Hepatocyte (in vitro differentiated cells): ENCODE data around the gene ROR2. TPM values are rescaled to one million over a fixed set of nuclear protein-coding genes. Genes with fewer than 3 reads are reported as not detected.

ENCODE experiments used
- DNase-seq: peaks from one replicate; pipeline ENCODE4 v3.0.0-alpha.2; 2016; ENCODE audit warnings: low spot score
- H2AFZ ChIP-seq: fragments of 200-600 bp; sonication (generic); 2 replicates; pipeline ENCODE4 v1.6.0; 2016; ENCODE audit warnings: antibody characterized with exemption, mild to moderate bottlenecking
- H3K27ac ChIP-seq: fragments of 200-600 bp; sonication (generic); 2 replicates; pipeline ENCODE4 v1.5.1; 2016; ENCODE audit warnings: mild to moderate bottlenecking
- H3K27me3 ChIP-seq: fragments of 200-600 bp; sonication (generic); 2 replicates; pipeline ENCODE4 v1.6.1; 2016
- H3K36me3 ChIP-seq: fragments of 200-600 bp; sonication (generic); replicated peaks from 2 replicates; pipeline ENCODE4 v1.5.1; 2016; ENCODE audit warnings: low read depth; ENCODE audit not compliant: insufficient read depth
- H3K4me1 ChIP-seq: fragments of 200-600 bp; sonication (generic); 2 replicates; pipeline ENCODE4 v1.5.1; 2016; ENCODE audit warnings: mild to moderate bottlenecking, moderate library complexity; ENCODE audit not compliant: insufficient read depth
- H3K4me2 ChIP-seq: fragments of 200-600 bp; sonication (generic); 2 replicates; pipeline ENCODE4 v1.6.0; 2016
- H3K4me3 ChIP-seq: fragments of 200-600 bp; sonication (generic); 2 replicates; pipeline ENCODE4 v1.5.1; 2016; ENCODE audit warnings: mild to moderate bottlenecking
- H3K79me2 ChIP-seq: fragments of 200-600 bp; sonication (generic); 2 replicates; pipeline ENCODE4 v1.6.0; 2017; ENCODE audit warnings: mild to moderate bottlenecking
- H3K9me2 ChIP-seq: fragments of 200-600 bp; sonication (generic); replicated peaks from 2 replicates; pipeline ENCODE4 v1.6.0; 2017; ENCODE audit warnings: mild to moderate bottlenecking; ENCODE audit not compliant: insufficient read depth
- H3K9me3 ChIP-seq: fragments of 200-600 bp; sonication (generic); 2 replicates; pipeline ENCODE4 v1.5.1; 2016; ENCODE audit warnings: low read depth, mild to moderate bottlenecking
- H4K20me1 ChIP-seq: fragments of 200-600 bp; sonication (generic); 2 replicates; pipeline ENCODE4 v1.6.0; 2016; ENCODE audit warnings: mild to moderate bottlenecking; ENCODE audit not compliant: insufficient read depth, poor library complexity, severe bottlenecking
- CTCF ChIP-seq: fragments of 200-600 bp; sonication (generic); IDR thresholded peaks from 2 replicates; pipeline ENCODE4 v1.5.1; 2016; ENCODE audit warnings: antibody characterized with exemption, mild to moderate bottlenecking; ENCODE audit not compliant: poor library complexity
- EZH2 ChIP-seq: fragments of 200-600 bp; sonication (generic); IDR thresholded peaks from 2 replicates; pipeline ENCODE4 v1.6.1; 2016; ENCODE audit warnings: antibody characterized with exemption, mild to moderate bottlenecking, borderline replicate concordance
- EZH2phosphoT487 ChIP-seq: fragments of 200-600 bp; sonication (generic); IDR thresholded peaks from one replicate; pipeline ENCODE4 v1.6.1; 2018; ENCODE audit warnings: antibody characterized with exemption, mild to moderate bottlenecking, low read depth, moderate library complexity; ENCODE audit not compliant: unreplicated experiment, severe bottlenecking
- WGBS: methylation state at CpG from one replicate; pipeline ENCODE4 v1.1.6; 2016; ENCODE audit warnings: low lambda C conversion rate; ENCODE audit errors: missing lambda C conversion rate; 5-methylcytosine and 5-hydroxymethylcytosine counted together
- polyA plus RNA-seq: library from polyadenylated mRNA; unstranded; fragments of >200 nt; fragmentation: Nextera tagmentation; extraction: Ambion mirVana; gene quantifications from 2 replicates; pipeline ENCODE4 v1.2.1, GENCODE V29; 2016
- total RNA-seq: library from RNA; depleted of rRNA; stranded (reverse); fragments of >200 nt; gene quantifications from 2 replicates; pipeline ENCODE4 v1.2.3, GENCODE V29; 2014

Gene ROR2
- total and polyA plus RNA-seq, 2 experiments from 2014 or later = 25.6 to 29.5 TPM

DNA sequence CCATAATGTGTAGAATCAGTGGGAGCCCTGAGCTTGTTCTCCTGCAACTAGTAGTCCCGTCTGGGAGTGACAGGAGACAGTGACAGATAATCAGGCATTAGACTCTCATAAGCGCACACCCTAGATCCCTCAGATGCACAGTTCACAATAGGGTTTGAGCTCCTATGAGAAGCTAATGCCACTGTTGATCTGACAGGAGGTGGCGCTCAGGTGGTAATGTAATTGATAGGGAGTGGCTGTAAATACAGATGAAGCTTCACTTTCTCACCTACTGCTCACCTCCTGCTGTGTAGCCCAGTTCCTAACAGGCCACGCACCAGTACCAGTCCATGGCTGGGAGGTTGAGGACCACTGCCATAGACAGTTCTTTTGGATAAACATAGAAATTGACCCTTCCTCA is 188.7 kb downstream of the ROR2 start:
- H3K4me2 ChIP-seq = peak overlapping the region; percentile 23
- H3K9me3 ChIP-seq = no peaks in the 10 kb centered on the region
- H3K9me2 ChIP-seq = no peaks in the 10 kb centered on the region
- TF ChIP-seq CTCF (no peak), EZH2phosphoT487 (no peak), EZH2 (no peak)
- H3K27ac ChIP-seq = peak overlapping the region; percentile 68
- no peak for DNase-seq
- peaks cover 33% of the 10 kb centered on the region for H3K79me2 ChIP-seq
- H4K20me1 ChIP-seq = no peaks in the 10 kb centered on the region
- WGBS = 92% methylated on average over 4 of the region's 4 CpGs
- no peaks in the 10 kb centered on the region for H3K36me3 ChIP-seq
- H3K4me3 ChIP-seq = no peak overlapping the region
- peaks cover 17% of the 10 kb centered on the region for H3K4me1 ChIP-seq
- H2AFZ ChIP-seq = no peak overlapping the region
- no peaks in the 10 kb centered on the region for H3K27me3 ChIP-seq

- peak; percentile 61 for DNase-seq
- Histone ChIP-seq H3K9me3 (no peaks in the 10 kb centered on the region), H3K4me2 (peak overlapping the region; percentile 23), H3K36me3 (no peaks in the 10 kb centered on the region), H3K9me2 (no peaks in the 10 kb centered on the region), H3K4me1 (peaks cover 17% of the 10 kb centered on the region), H4K20me1 (no peaks in the 10 kb centered on the region), H3K27me3 (no peaks in the 10 kb centered on the region), H3K79me2 (peaks cover 33% of the 10 kb centered on the region), H2AFZ (no peak overlapping the region), H3K4me3 (no peak overlapping the region), H3K27ac (peak overlapping the region; percentile 68)
- TF ChIP-seq CTCF (no peak), EZH2 (no peak), EZH2phosphoT487 (no peak)
- 64% methylated on average over 1 of the region's 1 CpG for WGBS
Observed at GRCh38 chr9:91760906-91761305, 189.1 kb downstream of the ROR2 start.

DNA sequence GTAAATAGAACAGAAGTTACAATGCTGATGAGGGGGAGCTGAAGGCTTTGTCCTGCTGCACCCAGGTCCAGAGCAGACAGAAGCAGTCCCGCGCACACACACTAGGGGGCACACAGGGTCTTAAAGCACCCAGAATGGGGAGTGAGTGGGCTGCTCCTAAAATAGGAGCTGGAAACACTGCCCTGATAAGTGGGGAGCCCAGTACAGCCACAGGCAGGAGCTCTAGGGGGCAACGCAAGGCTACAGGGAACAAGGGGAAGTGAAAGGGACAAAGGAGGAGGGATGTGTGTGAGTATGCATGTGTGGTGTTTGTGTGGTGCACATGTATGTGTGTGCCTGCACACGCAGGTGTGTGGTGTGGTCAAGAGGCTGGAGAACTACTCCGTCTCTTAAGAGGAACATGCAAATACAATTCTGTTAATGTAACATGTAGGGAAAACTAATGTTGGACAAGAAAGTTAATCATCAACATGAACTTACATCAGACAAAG is 191.5 kb downstream of the ROR2 start:
- peaks cover 30% of the 10 kb centered on the region for H3K79me2 ChIP-seq
- no peaks in the 10 kb centered on the region for H3K36me3 ChIP-seq
- peak; percentile 71 for DNase-seq
- no peak for TF ChIP-seq EZH2phosphoT487
- TF ChIP-seq CTCF = peak; percentile 62
- H3K9me2 ChIP-seq = no peaks in the 10 kb centered on the region
- H3K27ac ChIP-seq = peak overlapping the region; percentile 55
- H3K4me3 ChIP-seq = no peak overlapping the region
- no peaks in the 10 kb centered on the region for H3K27me3 ChIP-seq
- no peak overlapping the region for H2AFZ ChIP-seq
- no peaks in the 10 kb centered on the region for H3K9me3 ChIP-seq
- peak overlapping the region; percentile 48 for H3K4me2 ChIP-seq
- WGBS = 33% methylated on average over 5 of the region's 5 CpGs
- H4K20me1 ChIP-seq = no peaks in the 10 kb centered on the region
- H3K4me1 ChIP-seq = peaks cover 17% of the 10 kb centered on the region

GRCh38 chr9:91757782-91758181 is 192.2 kb downstream of the ROR2 start:
- no peak overlapping the region for H2AFZ ChIP-seq
- H3K27me3 ChIP-seq = no peaks in the 10 kb centered on the region
- H3K36me3 ChIP-seq = no peaks in the 10 kb centered on the region
- H3K4me2 ChIP-seq = no peak overlapping the region
- no peaks in the 10 kb centered on the region for H4K20me1 ChIP-seq
- H3K9me2 ChIP-seq = no peaks in the 10 kb centered on the region
- 70% methylated on average over 4 of the region's 4 CpGs for WGBS
- H3K9me3 ChIP-seq = no peaks in the 10 kb centered on the region
- DNase-seq = no peak
- peaks cover 17% of the 10 kb centered on the region for H3K4me1 ChIP-seq
- peaks cover 29% of the 10 kb centered on the region for H3K79me2 ChIP-seq
- TF ChIP-seq EZH2phosphoT487 (no peak), CTCF (no peak), EZH2 (no peak)
- H3K27ac ChIP-seq = peak overlapping the region; percentile 55
- no peak overlapping the region for H3K4me3 ChIP-seq
